Neuron (in vitro differentiated cells): ENCODE data around the gene TTC1.

Experiments used
- H2AFZ ChIP-seq: one replicate; pipeline ENCODE4 v1.6.1; 2013; ENCODE audit warnings: low read depth, mild to moderate bottlenecking, inconsistent platforms, low read length, moderate library complexity
- H3K27me3 ChIP-seq: one replicate; pipeline ENCODE4 v1.6.1; 2013; ENCODE audit warnings: low read length; ENCODE audit not compliant: insufficient read depth
- H3K36me3 ChIP-seq: one replicate; pipeline ENCODE4 v1.6.1; 2013; ENCODE audit warnings: low read length; ENCODE audit not compliant: insufficient read depth
- H3K4me1 ChIP-seq: one replicate; pipeline ENCODE4 v1.6.1; 2013; ENCODE audit warnings: low read length; ENCODE audit not compliant: insufficient read depth
- H3K4me3 ChIP-seq: 2 replicates; pipeline ENCODE4 v1.5.1; 2013; ENCODE audit warnings: mild to moderate bottlenecking, low read length, moderate library complexity
- H3K9me3 ChIP-seq: one replicate; pipeline ENCODE4 v1.6.1; 2013; ENCODE audit warnings: low read length

Gene TTC1

GRCh38 chr5:160036243-160036642, 27.3 kb downstream of the TTC1 start:
- peaks cover 56% of the 10 kb centered on the region for H3K36me3 ChIP-seq
- H3K4me1 ChIP-seq = no peaks in the 10 kb centered on the region
- H3K9me3 ChIP-seq = no peaks in the 10 kb centered on the region
- H3K27me3 ChIP-seq = no peaks in the 10 kb centered on the region
- no peak overlapping the region for H2AFZ ChIP-seq
- no peak overlapping the region for H3K4me3 ChIP-seq

- H3K4me1 ChIP-seq = no peaks in the 10 kb centered on the region
- H3K27me3 ChIP-seq = no peaks in the 10 kb centered on the region
- peaks cover 60% of the 10 kb centered on the region for H3K36me3 ChIP-seq
These were observed 27.9 kb downstream of the TTC1 start for GRCh38 chr5:160036884-160037283.

GRCh38 chr5:160039810-160040470, 31.0 kb downstream of the TTC1 start:
- H3K4me3 ChIP-seq = no peak overlapping the region
- peaks cover 29% of the 10 kb centered on the region for H3K4me1 ChIP-seq
- H3K36me3 ChIP-seq = peaks cover 57% of the 10 kb centered on the region
- no peaks in the 10 kb centered on the region for H3K9me3 ChIP-seq
- H2AFZ ChIP-seq = no peak overlapping the region
- no peaks in the 10 kb centered on the region for H3K27me3 ChIP-seq

More at GRCh38 chr5:160036884-160037283, 27.9 kb downstream of the TTC1 start:
- no peak overlapping the region for H2AFZ ChIP-seq
- H3K4me3 ChIP-seq = no peak overlapping the region
- H3K9me3 ChIP-seq = no peaks in the 10 kb centered on the region

- peaks cover 34% of the 10 kb centered on the region for H3K4me1 ChIP-seq
- no peaks in the 10 kb centered on the region for H3K27me3 ChIP-seq
- H2AFZ ChIP-seq = no peak overlapping the region
- no peak overlapping the region for H3K4me3 ChIP-seq
- H3K36me3 ChIP-seq = peaks cover 52% of the 10 kb centered on the region
- no peaks in the 10 kb centered on the region for H3K9me3 ChIP-seq
These were observed 31.5 kb downstream of the TTC1 start for GRCh38 chr5:160040471-160040835.

GRCh38 chr5:160042671-160043070, 33.7 kb downstream of the TTC1 start:
- Histone ChIP-seq H3K4me1 (peaks cover 48% of the 10 kb centered on the region), H3K9me3 (no peaks in the 10 kb centered on the region), H3K27me3 (no peaks in the 10 kb centered on the region), H3K4me3 (no peak overlapping the region), H2AFZ (no peak overlapping the region), H3K36me3 (peaks cover 38% of the 10 kb centered on the region)

- Histone ChIP-seq H3K9me3 (no peaks in the 10 kb centered on the region), H3K4me1 (peaks cover 48% of the 10 kb centered on the region), H3K4me3 (no peak overlapping the region), H3K36me3 (peaks cover 29% of the 10 kb centered on the region), H2AFZ (no peak overlapping the region), H3K27me3 (no peaks in the 10 kb centered on the region)
These were observed 35.5 kb downstream of the TTC1 start for GRCh38 chr5:160044391-160044804.

- H3K36me3 ChIP-seq = peaks cover 29% of the 10 kb centered on the region
- peaks cover 48% of the 10 kb centered on the region for H3K4me1 ChIP-seq
- H3K9me3 ChIP-seq = no peaks in the 10 kb centered on the region
- no peak overlapping the region for H3K4me3 ChIP-seq
- H2AFZ ChIP-seq = no peak overlapping the region
- H3K27me3 ChIP-seq = no peaks in the 10 kb centered on the region
These were observed 36.0 kb downstream of the TTC1 start for GRCh38 chr5:160044967-160045366.

- H3K27me3 ChIP-seq = no peaks in the 10 kb centered on the region
- peaks cover 43% of the 10 kb centered on the region for H3K4me1 ChIP-seq
- no peak overlapping the region for H2AFZ ChIP-seq
- H3K4me3 ChIP-seq = no peak overlapping the region
- H3K36me3 ChIP-seq = peaks cover 38% of the 10 kb centered on the region
- H3K9me3 ChIP-seq = no peaks in the 10 kb centered on the region
These were observed 38.5 kb downstream of the TTC1 start for GRCh38 chr5:160047423-160047822.

GRCh38 chr5:160048131-160048530, 39.2 kb downstream of the TTC1 start:
- H3K9me3 ChIP-seq = no peaks in the 10 kb centered on the region
- H3K4me1 ChIP-seq = peaks cover 36% of the 10 kb centered on the region
- H3K36me3 ChIP-seq = peaks cover 40% of the 10 kb centered on the region
- no peak overlapping the region for H2AFZ ChIP-seq
- no peaks in the 10 kb centered on the region for H3K27me3 ChIP-seq
- H3K4me3 ChIP-seq = no peak overlapping the region

GRCh38 chr5:160049099-160049498, 40.2 kb downstream of the TTC1 start:
- Histone ChIP-seq H3K4me1 (peaks cover 27% of the 10 kb centered on the region), H3K4me3 (no peak overlapping the region), H2AFZ (no peak overlapping the region), H3K27me3 (no peaks in the 10 kb centered on the region), H3K36me3 (peaks cover 46% of the 10 kb centered on the region), H3K9me3 (no peaks in the 10 kb centered on the region)

- H3K27me3 ChIP-seq = no peaks in the 10 kb centered on the region
- peaks cover 82% of the 10 kb centered on the region for H3K36me3 ChIP-seq
- H2AFZ ChIP-seq = no peak overlapping the region
- peaks cover 5% of the 10 kb centered on the region for H3K9me3 ChIP-seq
- no peak overlapping the region for H3K4me3 ChIP-seq
- no peaks in the 10 kb centered on the region for H3K4me1 ChIP-seq
These were observed 45.1 kb downstream of the TTC1 start for GRCh38 chr5:160054047-160054446.

- H3K4me3 ChIP-seq = no peak overlapping the region
- peaks cover 5% of the 10 kb centered on the region for H3K9me3 ChIP-seq
- no peaks in the 10 kb centered on the region for H3K4me1 ChIP-seq
- no peaks in the 10 kb centered on the region for H3K27me3 ChIP-seq
- no peak overlapping the region for H2AFZ ChIP-seq
- peaks cover 85% of the 10 kb centered on the region for H3K36me3 ChIP-seq
These were observed 45.9 kb downstream of the TTC1 start for GRCh38 chr5:160054831-160055230.

GRCh38 chr5:160057256-160057655, 48.3 kb downstream of the TTC1 start:
- Histone ChIP-seq H2AFZ (no peak overlapping the region), H3K4me1 (no peaks in the 10 kb centered on the region), H3K9me3 (peaks cover 5% of the 10 kb centered on the region), H3K27me3 (no peaks in the 10 kb centered on the region), H3K36me3 (peaks cover 81% of the 10 kb centered on the region), H3K4me3 (no peak overlapping the region)

- no peak overlapping the region for H3K4me3 ChIP-seq
- H2AFZ ChIP-seq = no peak overlapping the region
- H3K9me3 ChIP-seq = peaks cover 5% of the 10 kb centered on the region
- no peaks in the 10 kb centered on the region for H3K27me3 ChIP-seq
- H3K4me1 ChIP-seq = no peaks in the 10 kb centered on the region
- H3K36me3 ChIP-seq = peaks cover 62% of the 10 kb centered on the region
These were observed 51.1 kb downstream of the TTC1 start for GRCh38 chr5:160060001-160060400.
